HG03558 (cell line): ENCODE measurements around the gene TMEM114.

Experiments
- ATAC-seq: cut with Tn5 transposase; IDR thresholded peaks from one replicate; pipeline ENCODE4 v1.9.1; 2021; ENCODE audit warnings: moderate number of reproducible peaks; ENCODE audit not compliant: unreplicated experiment; ENCODE audit errors: extremely low read depth

TMEM114 gene

GRCh38 chr16:8589900-8590688 lies at the start of gene TMEM114:
Gene TMEM114, minus strand, starts transcription at chr16:8590511. Its CDS starts 673 bp downstream, at chr16:8589838.
- ATAC-seq, result no peak

- ATAC-seq, result no peak
Observed at GRCh38 chr16:8639694-8640093, 49.4 kb upstream of the TMEM114 start.

- no peak for ATAC-seq
Observed at GRCh38 chr16:8634991-8635736, 44.9 kb upstream of the TMEM114 start.

- no peak for ATAC-seq
Observed at GRCh38 chr16:8632675-8633182, 42.4 kb upstream of the TMEM114 start.

GRCh38 chr16:8631818-8632465 lies 41.6 kb upstream of the TMEM114 start:
- no peak for ATAC-seq

- no peak for ATAC-seq
Observed at GRCh38 chr16:8631373-8631772, 41.1 kb upstream of the TMEM114 start.

- no peak for ATAC-seq
Observed at GRCh38 chr16:8630255-8630953, 40.1 kb upstream of the TMEM114 start.

- no peak for ATAC-seq
Observed at GRCh38 chr16:8628981-8629725, 38.8 kb upstream of the TMEM114 start.

GRCh38 chr16:8627456-8627855 lies 37.1 kb upstream of the TMEM114 start:
- no peak for ATAC-seq

- no peak for ATAC-seq
Observed at GRCh38 chr16:8626946-8627345, 36.6 kb upstream of the TMEM114 start.

- no peak for ATAC-seq
Observed at GRCh38 chr16:8625491-8626087, 35.3 kb upstream of the TMEM114 start.

GRCh38 chr16:8623634-8624033 lies 33.3 kb upstream of the TMEM114 start:
- no peak for ATAC-seq

GRCh38 chr16:8622315-8622656 lies 32.0 kb upstream of the TMEM114 start:
- ATAC-seq, result no peak

- peak; percentile 77 for ATAC-seq
Observed at GRCh38 chr16:8621572-8622314, 31.4 kb upstream of the TMEM114 start, which contains the start of gene METTL22. Gene METTL22, plus strand, starts transcription at chr16:8621698. Its CDS starts 3,968 bp downstream, at chr16:8625666.

GRCh38 chr16:8621222-8621571 lies 30.9 kb upstream of the TMEM114 start:
- ATAC-seq, result no peak

GRCh38 chr16:8620535-8620934 lies 30.2 kb upstream of the TMEM114 start:
- no peak for ATAC-seq

GRCh38 chr16:8619671-8620370 lies 29.5 kb upstream of the TMEM114 start:
- ATAC-seq, result no peak

GRCh38 chr16:8614435-8615029 lies 24.2 kb upstream of the TMEM114 start:
- ATAC-seq, result no peak
